Loucy (cell line): ENCODE results near the gene NXN.

Experiments used
- CTCF ChIP-seq: fragments of 200-600 bp; sonication (generic); conservative IDR thresholded peaks from 2 replicates; pipeline ENCODE4 v1.5.1; 2014; ENCODE audit warnings: mild to moderate bottlenecking, antibody characterized with exemption, low read length
- EZH2phosphoT487 ChIP-seq: fragments of 200-600 bp; IDR thresholded peaks from 2 replicates; pipeline ENCODE4 v1.6.1; 2018; ENCODE audit warnings: antibody characterized with exemption, mild to moderate bottlenecking, moderate library complexity, borderline replicate concordance

GRCh38 chr17:1002412-1002753 lies 22.8 kb upstream of the NXN start:
- TF ChIP-seq EZH2phosphoT487: no peak
- no peak for TF ChIP-seq CTCF
